ENCODE results near the gene MTM1.

MTM1 gene

GRCh38 chrX:150649096-150649870 lies 80.9 kb downstream of the MTM1 start:
- ChIA-PET CTCF (no interaction called here), POLR2A (ENCODE audit: low non-redundant PET) (no interaction called here)

GRCh38 chrX:150651906-150652305 lies 83.5 kb downstream of the MTM1 start:
- TF ChIP-seq CTCF (conservative IDR thresholded peaks at IDR 0.05; ENCODE audit: low read depth) = no peak
- POLR2A ChIA-PET (ENCODE audit: low non-redundant PET) = no interaction called here
- CTCF ChIA-PET = no interaction called here
- DNase-seq (ENCODE audit: low spot score) = no peak
- H3K27ac ChIP-seq = no peak overlapping the region

More at GRCh38 chrX:150649096-150649870, 80.9 kb downstream of the MTM1 start:
- H3K27ac ChIP-seq = no peak overlapping the region
- DNase-seq (ENCODE audit: low spot score) = no peak
- TF ChIP-seq CTCF (conservative IDR thresholded peaks at IDR 0.05; ENCODE audit: low read depth) = no peak

GRCh38 chrX:150655788-150656187 lies 87.4 kb downstream of the MTM1 start:
- TF ChIP-seq CTCF (conservative IDR thresholded peaks at IDR 0.05; ENCODE audit: low read depth) = no peak
- CTCF ChIA-PET = no interaction called here
- DNase-seq (ENCODE audit: low spot score) = no peak
- POLR2A ChIA-PET (ENCODE audit: low non-redundant PET) = no interaction called here
- H3K27ac ChIP-seq = no peak overlapping the region

- ChIA-PET POLR2A (ENCODE audit: low non-redundant PET) (no interaction called here), CTCF (interaction anchor here (0.7 kb wide), 1 partner anchor 686 kb away, joined by 3 read pairs; no protein-coding TSS in a partner anchor)
- DNase-seq (ENCODE audit: low spot score) = no peak
- no peak for TF ChIP-seq CTCF (conservative IDR thresholded peaks at IDR 0.05; ENCODE audit: low read depth)
- H3K27ac ChIP-seq = no peak overlapping the region
Measured at GRCh38 chrX:150663073-150663472, 94.7 kb downstream of the MTM1 start.

GRCh38 chrX:150664290-150664689 lies 95.9 kb downstream of the MTM1 start:
- ChIA-PET CTCF (no interaction called here), POLR2A (ENCODE audit: low non-redundant PET) (no interaction called here)
- no peak for DNase-seq (ENCODE audit: low spot score)

GRCh38 chrX:150676221-150676620 lies 107.8 kb downstream of the MTM1 start:
- TF ChIP-seq CTCF (conservative IDR thresholded peaks at IDR 0.05; ENCODE audit: low read depth) = no peak
- CTCF ChIA-PET = no interaction called here
- POLR2A ChIA-PET (ENCODE audit: low non-redundant PET) = no interaction called here
- no peak overlapping the region for H3K27ac ChIP-seq
- no peak for DNase-seq (ENCODE audit: low spot score)

More at GRCh38 chrX:150664290-150664689, 95.9 kb downstream of the MTM1 start:
- no peak overlapping the region for H3K27ac ChIP-seq
- TF ChIP-seq CTCF (conservative IDR thresholded peaks at IDR 0.05; ENCODE audit: low read depth) = no peak

Measured in RWPE1 (cell line).